CD4-positive, alpha-beta T cell treated with Interleukin-4 for 4 hours (primary cell): ENCODE measurements around the gene OSTF1.
A peak's percentile ranks its signal among the peaks of the same experiment; 100 is the strongest.

ENCODE experiments used
- DNase-seq: peaks from one replicate; pipeline ENCODE4 v3.0.0-alpha.2; 2020

The OSTF1 gene

GRCh38 chr9:75087824-75088645 lies at the start of gene OSTF1, which contains the start of gene NMRK1:
Gene OSTF1, plus strand, starts transcription at chr9:75088514. Its CDS starts 179 bp downstream, at chr9:75088693.
Gene NMRK1, minus strand, starts transcription at chr9:75088155. Its CDS starts 5,040 bp downstream, at chr9:75083115.
- DNase-seq: peak; percentile 94

DNA sequence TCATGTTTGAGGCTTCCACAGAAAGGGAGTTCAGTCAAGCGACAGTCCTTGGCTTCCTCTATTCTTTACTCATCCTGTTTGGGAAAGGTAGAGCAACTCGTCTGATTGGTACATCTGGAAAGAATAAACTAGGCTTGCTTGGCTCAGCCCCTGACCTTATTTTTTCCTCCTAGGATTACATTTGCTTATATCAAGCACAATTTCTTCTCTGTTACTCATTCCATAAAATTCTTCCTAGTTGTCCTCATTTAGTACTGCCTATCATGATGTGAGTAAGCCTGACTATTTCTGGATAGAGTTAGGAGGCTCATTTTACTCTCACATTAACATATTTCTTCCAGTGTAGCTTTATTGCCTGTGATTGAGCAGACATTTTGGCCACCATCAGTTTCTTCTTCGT lies 49.3 kb upstream of the OSTF1 start:
- DNase-seq: no peak

GRCh38 chr9:75039801-75040200 lies 48.5 kb upstream of the OSTF1 start:
- no peak for DNase-seq

DNA sequence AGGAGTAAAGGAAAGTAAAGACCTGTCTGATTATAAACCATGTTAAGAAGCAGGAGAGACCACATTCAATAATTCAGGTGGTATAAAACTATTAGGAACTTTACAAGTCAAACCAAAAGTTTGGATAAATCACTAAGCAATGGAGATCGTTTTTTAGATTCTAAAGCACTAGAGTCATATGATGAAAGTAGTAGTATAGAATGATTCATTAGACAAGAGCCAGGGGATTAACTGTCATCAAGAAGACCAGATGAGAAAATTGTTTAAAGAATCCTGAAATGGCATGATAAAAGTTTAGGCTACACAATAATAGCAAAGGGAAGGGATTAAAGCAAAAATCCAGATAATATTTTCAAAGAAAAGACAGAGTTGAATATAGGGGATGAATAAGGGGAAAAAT lies 47.3 kb upstream of the OSTF1 start:
- DNase-seq: no peak

- DNase-seq: no peak
Measured at GRCh38 chr9:75046725-75047345, 41.5 kb upstream of the OSTF1 start.

- no peak for DNase-seq
Measured at GRCh38 chr9:75047506-75047905, 40.8 kb upstream of the OSTF1 start.

- no peak for DNase-seq
Measured at GRCh38 chr9:75051285-75051684, 37.0 kb upstream of the OSTF1 start.

DNA sequence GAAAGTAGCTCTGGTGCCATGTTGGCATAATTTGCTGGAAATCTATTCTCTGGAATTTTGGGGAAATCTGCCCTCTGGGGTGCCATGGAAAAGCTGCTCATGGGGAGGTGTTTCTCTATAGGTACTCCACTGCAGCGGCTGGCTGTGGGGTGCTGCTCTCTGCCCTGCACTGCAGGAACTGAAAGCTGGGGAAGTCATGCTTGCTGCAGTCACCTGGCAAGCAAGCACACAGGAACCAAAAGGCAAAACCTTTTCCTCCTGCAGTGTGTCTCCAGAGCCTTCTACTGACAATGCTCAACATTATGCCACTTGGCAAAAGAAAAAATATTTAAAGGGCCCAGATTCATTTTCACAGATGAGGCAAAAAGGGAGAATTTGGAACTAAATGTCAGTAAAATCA lies 34.4 kb upstream of the OSTF1 start:
- no peak for DNase-seq

DNA sequence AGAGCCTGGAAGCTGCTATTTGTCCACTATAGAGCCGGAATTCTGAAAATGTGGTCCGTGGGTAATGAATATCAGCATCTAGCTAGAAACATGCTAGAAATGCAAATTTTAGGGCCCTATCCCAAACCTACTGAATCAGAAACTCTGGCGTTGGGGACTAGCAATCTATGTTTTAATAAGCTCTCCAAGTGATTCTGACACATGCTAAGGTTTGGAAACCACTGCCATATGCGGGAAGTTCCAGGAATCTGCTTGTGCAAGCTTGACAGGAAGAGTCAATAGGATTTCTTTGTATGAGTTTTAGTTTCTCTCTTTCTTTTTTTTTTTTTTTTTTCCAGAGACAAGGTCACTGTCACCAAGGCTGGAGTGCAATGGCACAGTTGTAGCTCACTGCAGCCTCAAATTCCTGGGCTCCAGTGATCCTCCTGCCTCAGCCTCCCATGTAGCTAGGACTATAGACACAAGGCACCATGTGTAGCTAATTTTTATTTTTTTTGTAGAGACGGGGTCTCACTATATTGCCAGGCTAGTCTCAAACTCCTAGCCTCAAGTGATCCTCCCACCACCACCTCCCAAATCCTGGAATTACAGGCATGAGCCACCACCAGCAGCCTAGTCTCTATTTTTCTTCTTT lies 33.8 kb upstream of the OSTF1 start:
- no peak for DNase-seq

DNA sequence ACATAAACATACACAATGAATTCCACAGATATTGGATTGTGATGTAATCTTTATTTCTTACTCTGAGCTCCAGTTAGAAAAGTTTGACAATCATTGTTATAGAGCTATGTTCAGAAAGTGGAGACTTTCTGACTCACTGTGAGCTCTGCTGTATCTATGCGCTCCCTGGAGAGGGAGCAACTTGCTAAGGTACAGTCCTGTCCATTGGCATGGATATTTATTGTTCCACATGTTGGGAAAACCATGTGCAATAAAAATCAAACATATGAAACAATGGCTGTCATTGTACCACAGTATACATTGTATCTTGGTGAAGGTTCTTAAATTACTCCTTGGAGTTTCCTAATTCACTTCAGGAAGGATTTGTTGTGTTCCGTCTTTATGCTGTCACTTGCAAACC lies 27.1 kb upstream of the OSTF1 start:
- no peak for DNase-seq

DNA sequence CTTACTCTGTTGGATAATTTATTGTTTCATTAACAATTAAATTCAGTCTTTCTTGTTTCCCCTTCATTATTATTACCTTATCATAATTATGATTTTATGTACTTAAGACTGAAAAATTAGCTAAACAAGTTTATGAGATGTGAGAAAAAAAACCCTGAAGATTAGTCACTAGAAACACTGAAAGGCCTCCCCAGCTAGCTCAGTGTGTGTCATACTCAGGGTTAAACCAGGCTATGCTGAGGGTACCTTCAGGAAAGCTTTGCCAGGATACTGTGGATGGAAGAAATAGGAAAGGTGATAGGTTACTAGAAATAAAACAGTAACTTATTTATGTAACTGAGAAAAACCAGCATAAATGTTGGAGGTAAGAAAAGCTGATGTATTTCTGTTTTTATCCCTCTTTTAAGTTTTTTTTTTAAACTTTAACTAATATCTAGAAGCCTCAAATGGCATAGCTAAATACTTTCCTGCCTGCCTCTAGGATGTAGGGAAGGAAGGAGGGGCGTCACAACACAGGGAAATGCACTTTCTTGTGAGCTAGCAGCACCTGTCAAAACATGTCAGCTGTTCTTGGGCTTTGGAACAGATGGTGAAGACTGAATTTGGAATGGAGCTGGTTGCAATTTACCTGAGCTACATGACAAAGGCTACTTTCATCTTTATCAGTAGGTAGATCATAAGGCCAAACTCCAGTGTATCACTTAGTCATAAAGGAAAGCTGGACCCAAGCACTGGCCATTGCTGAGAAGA lies 24.6 kb upstream of the OSTF1 start:
- no peak for DNase-seq

GRCh38 chr9:75064307-75065025 lies 23.8 kb upstream of the OSTF1 start:
- no peak for DNase-seq

- no peak for DNase-seq
Measured at GRCh38 chr9:75065510-75065909, 22.8 kb upstream of the OSTF1 start.

DNA sequence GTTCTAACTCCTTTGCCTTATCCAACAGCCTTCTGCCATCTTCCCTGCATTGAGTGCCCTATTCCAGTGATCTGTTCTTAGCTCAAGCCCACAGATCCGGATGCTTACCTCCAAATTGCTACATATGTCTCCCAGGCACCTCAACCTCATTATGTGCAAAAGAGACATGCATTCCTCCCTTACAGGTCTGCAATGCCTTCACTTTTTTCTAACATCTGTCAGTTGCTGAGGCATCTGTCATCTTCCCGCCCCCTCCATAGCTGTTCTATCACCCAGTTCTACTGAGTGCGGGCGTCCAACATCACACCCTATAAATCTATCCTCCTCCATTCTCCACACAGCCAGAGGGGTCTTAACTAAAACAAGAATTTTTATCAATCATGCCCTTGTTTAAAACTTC lies 20.4 kb upstream of the OSTF1 start:
- DNase-seq: no peak

- DNase-seq: no peak
Measured at GRCh38 chr9:75069171-75069570, 19.1 kb upstream of the OSTF1 start.

DNA sequence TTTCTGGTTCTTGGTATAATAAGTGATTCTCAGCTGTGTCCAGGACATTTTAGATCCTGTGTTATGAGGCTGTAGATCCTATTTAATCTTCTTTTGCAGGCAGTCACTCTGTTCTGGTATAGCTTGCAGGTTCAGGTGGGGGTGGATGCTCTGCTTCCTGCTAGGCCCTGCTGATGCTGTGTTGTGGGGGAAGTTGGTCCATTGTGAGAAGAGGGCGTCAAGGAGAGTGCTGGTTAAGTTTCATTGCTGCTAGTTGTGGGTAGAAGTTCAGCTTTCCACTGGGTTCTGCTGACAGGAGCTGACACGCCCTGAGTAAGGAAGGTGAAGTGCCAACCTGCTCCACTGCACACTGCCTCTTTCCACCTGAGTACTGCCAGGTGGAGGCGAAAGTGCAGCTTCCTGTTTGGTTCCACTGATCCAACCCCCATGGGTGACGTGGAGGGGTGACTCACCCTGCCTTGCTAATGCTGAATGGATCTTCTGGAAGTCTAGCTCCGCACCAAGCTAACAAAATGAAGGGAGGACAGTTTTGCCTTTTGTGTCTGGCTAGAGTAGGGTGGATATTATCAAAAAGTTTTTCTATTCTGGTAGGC lies 16.7 kb upstream of the OSTF1 start:
- DNase-seq: peak; percentile 63

DNA sequence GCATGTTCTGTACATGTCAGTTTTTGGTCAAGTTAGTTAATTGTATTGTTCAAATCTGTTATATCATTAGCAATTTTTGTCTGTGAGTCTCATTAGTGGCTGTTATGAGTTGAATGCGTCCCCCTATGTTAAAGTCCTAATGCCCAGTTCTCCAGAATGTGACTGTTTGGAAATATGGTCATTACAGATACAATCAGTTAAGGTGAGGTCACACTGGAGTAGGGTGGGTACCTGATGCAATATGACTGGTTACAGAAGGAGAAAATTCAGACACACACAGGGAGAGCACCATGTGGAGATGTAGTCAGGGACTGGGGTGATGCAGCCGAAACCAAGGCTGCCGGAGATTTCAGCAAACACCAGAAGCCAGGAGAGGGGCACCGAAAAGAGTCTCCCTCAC lies 15.4 kb upstream of the OSTF1 start:
- no peak for DNase-seq

GRCh38 chr9:75081632-75082031 lies 6.7 kb upstream of the OSTF1 start:
- DNase-seq: no peak

GRCh38 chr9:75083188-75083970 lies 4.9 kb upstream of the OSTF1 start:
- peak; percentile 48 for DNase-seq

GRCh38 chr9:75084081-75084672 lies 4.1 kb upstream of the OSTF1 start:
- DNase-seq: no peak

GRCh38 chr9:75085640-75086039 lies 2.7 kb upstream of the OSTF1 start:
- no peak for DNase-seq
